ENCODE measurements around the gene CCNG2.
A peak's percentile ranks its signal among the peaks of the same experiment; 100 is the strongest.

CCNG2 gene

DNA sequence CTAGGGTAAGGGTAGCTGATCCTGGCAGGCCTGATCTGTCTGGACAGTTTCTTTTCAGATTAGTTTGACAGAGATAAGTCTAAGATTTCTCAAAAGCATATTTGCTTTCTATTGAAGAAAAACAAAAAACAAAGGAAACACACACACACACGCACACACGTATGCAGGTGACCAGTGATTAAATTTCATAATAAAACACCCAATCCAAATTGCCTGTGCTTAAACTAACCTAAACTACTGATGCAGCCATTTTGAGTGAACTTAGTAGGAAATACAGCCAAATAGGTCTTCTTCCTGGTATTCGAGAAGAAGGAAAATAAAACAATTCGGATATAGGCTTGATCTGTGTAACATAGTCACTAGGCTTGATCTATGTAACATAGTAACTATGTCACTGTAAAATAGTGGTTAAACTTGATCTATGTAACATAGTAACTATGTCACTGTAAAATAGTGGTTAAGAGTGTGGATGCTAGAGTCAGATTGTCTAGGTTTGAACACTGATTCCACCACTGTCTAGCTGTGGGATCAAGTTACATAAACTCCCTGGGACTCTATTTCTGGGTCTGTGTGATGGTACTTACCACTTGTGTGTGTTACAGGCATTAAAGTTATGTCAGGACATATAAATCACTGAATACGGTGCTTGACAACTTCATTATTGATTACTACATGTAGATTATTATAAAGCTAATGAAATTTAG is 9.8 kb upstream of the CCNG2 start:
- no peak for DNase-seq (ENCODE audit: low read depth)

DNA sequence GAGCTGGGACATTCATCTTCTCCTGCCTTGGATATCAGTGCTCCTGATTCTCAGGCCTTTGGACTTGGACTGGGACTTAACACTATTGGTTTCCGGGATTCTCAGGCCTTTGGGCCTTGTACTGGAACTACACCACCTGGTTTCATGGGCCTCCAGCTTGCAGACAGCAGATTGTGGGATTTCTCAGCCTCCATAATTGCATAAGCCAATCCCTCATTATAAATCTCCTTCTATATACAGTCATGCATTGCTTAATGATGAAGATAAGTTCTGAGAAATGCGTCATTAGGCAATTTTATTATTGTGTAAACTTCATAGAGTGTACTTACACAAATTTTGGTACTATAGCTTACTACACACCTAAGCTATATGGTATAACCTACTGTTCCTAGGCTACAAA is 8.9 kb upstream of the CCNG2 start:
- no peak for DNase-seq (ENCODE audit: low read depth)

DNA sequence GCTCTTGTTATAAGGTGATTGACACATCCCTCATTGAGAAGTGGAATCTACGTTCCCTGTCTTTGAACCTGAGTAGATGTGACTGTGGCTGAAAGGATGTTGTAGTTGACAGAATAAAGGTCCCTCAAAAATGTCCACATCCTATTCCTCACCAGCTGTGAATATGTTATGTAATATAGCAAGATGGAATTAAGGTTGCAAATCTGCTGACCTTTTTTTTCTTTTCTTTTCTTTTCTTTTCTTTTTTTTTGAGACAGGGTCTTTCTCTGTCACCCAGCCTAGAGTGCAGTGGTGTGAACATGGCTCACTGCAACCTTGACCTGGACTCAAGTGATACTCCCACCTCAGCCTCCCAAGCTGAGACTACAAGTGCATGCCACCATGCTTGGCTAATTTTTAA is 7.2 kb upstream of the CCNG2 start:
- no peak for DNase-seq (ENCODE audit: low read depth)

DNA sequence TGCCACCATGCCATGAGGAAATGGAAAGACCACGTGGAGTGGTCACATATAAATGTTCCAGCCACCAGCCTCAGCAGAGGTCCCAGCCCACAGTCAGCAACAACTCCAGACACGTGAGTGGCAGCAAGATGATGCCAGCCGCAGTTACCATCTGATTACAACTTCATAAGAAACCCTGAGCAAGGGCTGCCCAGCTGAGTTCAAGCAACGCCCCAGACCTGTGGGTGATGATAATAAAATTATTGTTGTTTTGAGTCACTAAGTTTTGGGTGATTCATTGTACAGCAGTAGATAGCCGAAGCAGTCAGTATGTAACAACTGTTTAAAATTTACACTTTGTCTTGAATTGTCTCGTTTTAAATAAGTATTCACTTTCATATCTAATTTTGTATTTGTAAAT is 5.8 kb upstream of the CCNG2 start:
- no peak for DNase-seq (ENCODE audit: low read depth)

DNA sequence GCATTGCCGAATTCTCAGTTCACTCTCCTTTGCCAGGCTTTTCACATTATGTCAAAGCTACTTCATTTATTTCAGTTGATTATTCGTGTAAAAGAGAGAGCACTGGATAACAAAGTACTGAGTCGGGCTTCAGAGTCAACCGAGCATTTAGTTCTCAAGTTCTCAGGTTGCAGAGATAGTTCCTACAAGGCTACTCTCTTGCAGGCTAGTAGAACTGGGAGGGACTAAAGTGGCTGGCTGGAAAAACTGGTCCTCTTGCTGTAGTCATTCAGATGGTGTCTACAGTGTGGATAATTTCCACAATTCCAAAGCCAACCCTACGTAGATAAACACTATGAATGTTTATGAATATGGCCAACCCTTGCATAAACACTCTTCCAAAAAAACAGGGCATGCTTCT is 4.6 kb upstream of the CCNG2 start:
- no peak for DNase-seq (ENCODE audit: low read depth)

DNA sequence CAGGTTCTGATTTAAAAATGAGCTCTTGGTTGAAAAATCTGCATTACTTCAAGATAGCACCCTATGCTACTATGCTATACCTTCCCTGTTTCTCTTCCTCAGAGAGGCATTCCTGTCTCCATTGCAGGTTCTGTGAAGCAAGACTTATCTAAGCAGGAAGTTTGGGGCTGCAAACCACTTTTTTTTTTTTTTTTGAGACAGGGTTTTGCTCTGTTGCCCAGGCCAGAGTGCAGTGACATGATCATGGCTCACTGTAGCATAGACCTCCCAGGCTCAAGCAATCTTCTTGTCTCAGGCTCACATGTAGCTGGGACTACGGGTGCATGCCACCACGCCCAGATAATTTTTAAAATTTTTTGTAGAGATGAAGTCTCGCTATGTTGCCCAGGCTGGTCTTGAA is 4.0 kb upstream of the CCNG2 start:
- DNase-seq (ENCODE audit: low read depth): no peak

DNA sequence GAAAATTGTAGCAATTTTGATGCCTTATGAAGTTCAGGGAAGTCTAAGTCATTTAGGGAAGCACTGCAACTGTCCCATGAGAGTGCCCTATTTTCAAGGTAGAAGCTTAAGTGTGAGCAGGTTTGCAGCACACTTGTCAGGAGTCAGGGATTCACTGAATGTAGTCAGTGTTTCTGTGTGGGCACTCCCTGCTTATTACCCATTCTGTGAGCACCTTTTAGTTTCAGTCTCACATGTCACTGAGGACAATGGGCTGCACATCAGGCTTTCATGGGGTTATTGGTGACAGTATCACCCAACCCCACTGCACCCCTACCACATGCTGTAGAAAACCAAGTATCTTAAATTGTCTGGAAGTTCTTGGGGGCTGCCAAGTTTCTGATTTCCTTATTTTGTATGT is 2.9 kb upstream of the CCNG2 start:
- DNase-seq (ENCODE audit: low read depth): no peak

DNA sequence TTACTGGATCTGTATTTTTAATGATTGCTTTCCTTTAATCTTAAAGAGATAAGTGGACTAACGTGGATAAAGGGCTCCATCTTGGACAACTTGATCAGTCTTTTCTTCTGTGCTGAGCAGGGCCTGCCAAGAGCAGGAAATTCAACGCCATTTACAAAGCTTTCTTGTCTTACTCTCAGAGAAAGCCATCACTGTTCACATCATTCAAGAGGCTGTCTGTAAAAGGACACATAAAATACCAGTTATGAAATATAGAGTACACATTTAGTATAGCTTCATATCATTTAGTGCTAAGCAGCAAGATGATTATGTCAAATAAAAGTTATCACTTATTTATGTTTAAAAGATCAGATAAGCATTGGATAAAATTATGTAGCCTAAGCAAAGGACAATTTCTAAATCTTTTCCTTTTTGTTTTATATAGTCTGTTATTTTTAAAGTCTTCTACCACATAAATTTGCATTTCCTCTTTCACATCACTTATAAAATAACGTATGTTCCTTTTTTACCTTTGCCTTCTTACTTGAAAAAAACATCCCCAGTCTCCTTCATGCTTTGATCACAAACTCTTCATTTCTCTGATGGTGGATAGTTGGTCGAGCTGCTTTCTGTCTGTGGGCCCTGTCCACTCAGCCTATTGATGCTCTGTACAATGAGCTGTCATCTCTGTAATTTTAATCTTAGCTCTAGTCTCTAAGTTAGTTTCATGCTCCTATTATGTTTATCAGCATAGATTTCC is 2.1 kb upstream of the CCNG2 start:
- DNase-seq (ENCODE audit: low read depth): no peak

DNA sequence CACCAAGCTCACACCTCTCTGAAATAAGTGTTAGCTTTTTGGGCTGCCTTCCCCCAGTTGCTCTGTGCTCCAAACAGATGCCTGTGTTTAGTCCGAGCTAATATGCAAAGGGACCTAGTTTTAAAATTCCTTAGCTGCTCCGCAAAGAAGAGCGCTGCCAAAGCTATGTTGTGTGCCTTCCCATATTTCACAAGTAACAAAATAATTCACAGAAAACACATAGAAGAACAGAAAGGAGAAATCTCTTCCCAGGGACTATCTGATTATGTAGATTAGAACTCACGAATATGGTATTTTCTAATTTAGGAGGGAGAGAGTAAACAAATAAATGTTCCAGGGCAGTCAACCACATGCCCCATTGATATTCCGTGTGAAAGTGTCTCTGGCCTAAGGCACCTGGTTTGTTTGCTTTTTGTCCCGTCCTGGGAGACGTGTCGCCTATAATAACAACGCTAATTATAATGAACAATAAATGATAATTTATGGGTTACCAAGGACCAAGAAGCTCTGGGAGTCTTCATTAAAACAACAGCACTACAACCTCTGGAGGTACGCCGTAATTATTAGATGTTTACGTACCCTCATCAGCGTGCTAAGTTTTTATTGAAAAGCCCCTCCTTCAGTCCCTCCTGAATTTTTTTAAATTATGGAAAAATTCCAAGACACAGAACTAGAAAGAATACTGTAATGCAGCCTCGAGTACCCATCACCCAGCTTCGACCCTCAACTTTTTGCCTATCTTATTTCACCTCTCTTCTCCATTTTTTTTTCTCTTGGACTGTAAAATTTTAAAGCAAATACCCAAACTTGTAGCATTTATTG is 1.2 kb upstream of the CCNG2 start:
- no peak for DNase-seq (ENCODE audit: low read depth)

DNA sequence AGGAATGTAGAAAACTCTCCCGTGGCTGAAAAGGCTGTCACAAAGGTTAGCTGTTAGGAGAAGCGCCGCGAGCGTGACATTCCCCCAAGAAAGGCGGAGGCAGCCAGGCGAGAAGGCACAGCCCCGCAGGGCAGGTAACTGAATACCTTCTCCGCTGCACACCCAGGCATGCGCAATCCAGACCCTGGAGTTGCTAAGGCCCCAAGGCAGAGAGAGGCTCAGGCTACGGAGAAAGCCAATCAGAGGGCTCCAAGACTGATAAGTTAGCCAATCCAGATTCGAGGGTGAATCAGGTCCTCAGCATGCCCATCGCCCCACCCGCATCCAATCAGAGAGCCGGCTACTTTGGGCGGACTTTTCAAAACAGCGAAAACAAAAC is 485 bp upstream of the CCNG2 start:
- DNase-seq (ENCODE audit: low read depth): peak; percentile 63

DNA sequence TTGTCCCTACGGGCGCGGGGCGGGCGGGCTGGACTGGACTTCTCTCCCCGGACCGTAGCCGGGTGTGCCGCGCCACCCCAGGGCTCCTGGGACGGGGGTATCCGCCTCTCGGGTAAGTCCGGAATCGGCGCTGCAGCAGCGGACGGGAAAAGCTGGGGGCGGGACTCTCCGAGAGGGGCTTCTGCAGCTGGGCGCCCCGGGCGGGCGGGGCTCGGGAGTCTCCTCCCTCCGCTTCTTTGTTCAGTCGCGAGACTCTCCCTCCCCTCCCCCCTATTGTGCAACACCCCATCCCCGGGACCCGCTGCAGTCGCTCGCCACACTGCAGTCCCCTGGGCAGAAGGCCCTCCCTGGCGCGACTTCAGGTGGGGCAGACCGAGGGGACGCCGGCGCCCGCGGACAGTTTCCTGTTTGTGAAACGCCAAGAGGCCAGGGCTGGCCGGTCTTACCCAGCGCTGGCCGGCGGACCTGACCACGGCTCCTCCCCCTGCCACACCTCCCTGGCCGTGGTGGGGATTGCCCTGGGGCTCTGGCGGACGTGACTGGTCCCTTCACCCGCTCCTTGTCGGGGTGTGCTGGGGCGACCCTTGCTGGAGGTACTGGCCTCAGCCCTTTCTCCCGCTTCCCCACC is 966 bp downstream of the CCNG2 start:
- peak; percentile 26 for DNase-seq (ENCODE audit: low read depth)

DNA sequence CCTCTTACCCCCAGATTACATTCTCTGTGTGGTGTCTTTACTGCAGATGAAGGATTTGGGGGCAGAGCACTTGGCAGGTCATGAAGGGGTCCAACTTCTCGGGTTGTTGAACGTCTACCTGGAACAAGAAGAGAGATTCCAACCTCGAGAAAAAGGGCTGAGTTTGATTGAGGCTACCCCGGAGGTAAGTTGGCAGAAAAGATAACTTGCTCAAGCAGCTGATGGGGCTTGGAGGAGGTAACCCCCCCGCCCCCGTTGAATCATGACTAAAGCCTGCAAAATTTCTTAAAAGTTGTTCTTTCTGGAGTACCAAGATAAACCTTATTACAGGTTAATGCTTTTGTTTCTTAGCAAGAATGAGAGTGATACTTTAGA is 1.5 kb downstream of the CCNG2 start:
- DNase-seq (ENCODE audit: low read depth): no peak

DNA sequence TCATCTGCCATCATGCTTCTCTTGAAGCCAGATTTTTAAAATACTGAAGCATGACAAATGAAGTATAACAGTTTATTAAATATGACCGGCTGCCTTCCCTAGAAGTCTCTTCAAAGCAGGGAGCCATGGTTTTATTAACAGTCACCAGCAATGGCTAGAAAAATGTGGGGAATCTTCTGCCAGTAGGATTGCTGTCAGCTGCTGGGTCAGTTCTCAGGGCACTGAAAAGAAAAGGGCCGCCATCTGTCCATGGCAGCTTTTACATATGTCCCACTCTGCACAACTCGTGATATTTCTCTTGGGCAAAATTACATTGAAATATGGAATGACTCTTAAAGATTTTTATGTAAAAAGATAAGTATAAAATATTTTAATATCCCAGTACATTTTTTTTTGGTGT is 2.8 kb downstream of the CCNG2 start:
- no peak for DNase-seq (ENCODE audit: low read depth)

DNA sequence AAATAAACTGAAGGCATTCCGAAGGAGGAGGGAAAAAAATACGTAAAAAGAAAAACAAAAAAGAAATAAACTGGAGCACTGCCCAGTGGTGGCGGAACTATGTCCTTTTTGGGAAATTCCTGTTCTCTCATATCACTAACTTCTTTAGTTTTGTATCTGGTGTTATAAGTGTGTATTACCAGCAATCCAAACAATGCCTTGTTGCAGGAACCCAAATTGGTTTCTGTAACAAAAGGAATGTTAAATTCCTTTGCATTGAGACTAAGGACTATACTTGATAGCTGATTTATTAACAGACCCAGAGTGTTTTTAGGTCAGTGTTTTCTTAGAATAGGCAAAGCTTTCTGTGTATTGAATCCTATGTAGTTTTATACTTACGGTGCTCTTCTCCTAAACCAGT is 6.6 kb downstream of the CCNG2 start:
- no peak for DNase-seq (ENCODE audit: low read depth)

DNA sequence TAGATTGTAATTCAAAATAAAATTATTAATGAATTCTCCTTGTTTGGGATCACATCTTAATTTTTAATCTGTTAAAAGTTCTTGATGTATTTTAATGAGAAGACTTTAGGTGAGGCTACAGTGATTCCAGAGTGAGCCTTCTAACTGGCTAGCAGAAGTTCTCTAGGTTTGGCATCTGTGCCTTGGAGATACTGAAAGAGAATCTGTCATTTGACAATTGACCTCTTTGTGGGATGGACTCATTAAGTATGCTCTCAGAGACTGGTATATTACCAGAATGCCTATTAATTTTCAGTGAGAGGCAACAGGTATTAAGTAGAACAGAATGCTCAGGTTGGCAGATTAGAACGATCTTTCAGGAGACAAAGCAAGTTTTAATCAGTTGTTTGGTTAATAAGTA is 10.2 kb downstream of the CCNG2 start:
- no peak for DNase-seq (ENCODE audit: low read depth)

DNA sequence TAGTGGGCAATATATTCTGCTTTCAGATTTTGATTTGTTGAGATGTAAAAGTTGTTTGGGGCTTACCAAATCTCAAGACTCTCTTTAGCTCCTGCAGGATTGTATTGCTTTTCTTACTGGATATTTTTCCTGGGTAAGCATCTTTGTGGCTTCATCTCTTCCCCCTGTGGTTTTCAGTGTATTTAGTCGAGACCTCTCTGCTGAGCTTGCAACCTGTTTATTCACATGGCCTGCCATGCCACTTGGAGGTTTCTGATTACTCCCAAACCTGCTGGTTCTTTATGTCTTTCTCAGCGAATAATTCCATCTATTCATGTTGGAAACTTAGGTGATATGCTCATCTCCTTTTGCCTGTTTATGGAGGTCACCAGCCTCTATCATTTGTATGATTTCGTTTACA is 10.9 kb downstream of the CCNG2 start:
- DNase-seq (ENCODE audit: low read depth): no peak

DNA sequence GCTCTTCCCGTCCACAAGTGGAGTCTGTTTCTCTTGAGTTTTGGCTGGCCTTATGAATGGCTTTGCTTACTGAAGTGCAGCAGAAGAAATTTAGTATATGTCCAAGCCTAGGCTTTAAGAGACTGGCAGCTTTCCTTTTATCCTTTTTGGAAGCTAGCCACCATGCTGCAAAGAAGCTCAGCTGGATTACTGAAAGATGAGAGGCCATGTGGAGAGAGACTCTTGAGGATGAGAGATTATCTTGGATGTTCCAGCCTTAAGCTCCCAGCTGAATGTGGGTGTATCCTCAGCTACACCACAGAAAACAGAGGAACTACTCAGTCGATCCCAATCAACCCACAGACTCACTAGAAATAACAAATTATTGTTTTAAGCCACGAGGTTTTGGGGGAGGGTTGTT is 12.5 kb downstream of the CCNG2 start:
- DNase-seq (ENCODE audit: low read depth): no peak

DNA sequence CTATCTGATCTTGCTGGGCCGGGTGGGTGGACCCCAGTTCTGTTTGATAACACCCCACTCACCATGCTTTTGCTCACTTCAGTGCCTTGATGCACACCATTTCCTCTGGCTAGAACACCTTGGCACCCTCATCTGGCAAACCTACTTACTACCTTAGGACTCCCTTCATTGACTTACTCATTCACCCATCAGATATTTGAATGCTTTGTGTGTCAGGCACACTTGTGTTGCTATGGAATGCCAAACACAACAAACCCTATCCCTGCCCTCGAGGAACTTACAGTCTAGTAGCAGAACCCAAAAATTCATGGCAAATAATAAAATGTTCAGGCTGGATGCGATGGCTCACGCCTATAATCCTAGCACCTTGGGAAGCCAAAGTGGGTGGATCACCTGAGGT is 13.9 kb downstream of the CCNG2 start:
- DNase-seq (ENCODE audit: low read depth): no peak

DNA sequence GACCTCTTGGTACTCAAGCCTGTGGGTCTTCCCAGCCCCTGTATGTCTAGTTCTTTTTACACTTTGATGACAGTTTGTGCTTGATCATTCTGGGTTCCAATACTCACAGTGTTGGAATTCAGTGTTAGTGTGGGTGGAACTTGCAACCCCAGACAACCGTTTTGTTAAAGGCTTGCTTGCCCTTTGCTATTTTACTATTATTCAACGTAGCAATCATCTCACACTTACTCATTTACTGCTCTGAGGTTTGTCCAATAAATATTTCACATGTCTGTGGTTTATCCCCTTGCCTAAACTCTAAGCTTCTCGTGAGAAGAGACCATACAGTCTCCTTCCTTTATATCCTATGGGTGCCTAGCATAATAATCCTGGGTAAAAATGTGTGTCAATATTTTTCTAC is 15.3 kb downstream of the CCNG2 start:
- DNase-seq (ENCODE audit: low read depth): no peak

DNA sequence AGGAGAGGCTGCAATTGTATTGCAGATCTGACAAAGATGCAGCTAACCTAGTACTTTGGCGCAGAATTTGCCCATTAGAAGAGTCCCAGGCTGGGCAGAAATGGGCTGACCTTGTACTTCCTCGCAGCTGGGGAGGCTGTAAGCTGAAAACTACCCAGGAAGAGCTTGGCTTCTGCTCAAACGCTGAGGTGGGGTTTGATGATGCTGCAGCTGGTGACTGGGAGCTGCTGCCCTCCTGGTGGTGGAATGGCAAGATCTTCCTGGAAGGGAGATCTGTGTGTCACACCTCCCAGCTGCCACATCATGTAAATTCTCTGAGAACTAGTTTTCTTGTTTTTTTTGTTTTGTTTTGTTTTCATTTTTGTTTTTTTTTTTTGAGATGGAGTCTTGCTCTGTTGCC is 17.4 kb downstream of the CCNG2 start:
- DNase-seq (ENCODE audit: low read depth): no peak

DNA sequence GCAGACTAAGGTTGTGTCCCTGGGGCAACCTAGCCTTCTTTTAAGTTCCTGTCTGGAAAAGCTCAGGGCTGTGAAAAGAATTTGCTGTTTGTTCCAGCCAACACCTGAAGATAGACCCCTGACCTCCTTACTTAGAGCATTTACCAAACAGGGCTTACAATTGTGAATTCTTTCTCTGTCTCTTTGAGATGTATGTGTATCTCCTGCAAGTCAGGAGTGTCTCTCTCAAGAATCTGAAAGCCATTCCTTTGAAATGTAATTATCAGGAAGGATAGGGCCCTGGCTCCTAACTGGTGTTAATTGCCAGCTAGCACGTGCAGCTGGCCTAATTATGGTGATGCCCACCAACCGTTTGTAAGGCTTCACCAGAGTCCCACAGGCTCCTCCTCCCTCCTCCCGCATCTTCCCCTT is 18.2 kb downstream of the CCNG2 start:
- no peak for DNase-seq (ENCODE audit: low read depth)

DNA sequence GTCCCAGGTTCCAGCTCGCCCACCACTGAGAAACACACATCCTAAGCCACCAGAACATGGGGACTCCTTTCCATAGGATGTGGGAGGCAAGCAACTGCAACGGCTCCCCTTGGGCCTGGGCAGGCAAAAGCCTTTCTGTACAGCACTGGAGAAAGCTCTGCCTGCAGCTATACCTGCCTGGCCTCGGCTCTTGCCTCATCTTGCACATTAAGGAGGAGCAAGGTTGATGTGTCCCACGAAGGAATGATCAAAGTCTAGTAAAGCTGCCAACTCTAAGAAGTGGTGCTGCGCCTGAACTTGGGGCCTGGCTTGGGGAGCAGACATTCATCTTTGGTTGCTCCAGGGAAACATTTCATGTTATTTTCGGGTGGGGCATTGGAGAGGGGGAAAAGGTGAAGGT is 19.6 kb downstream of the CCNG2 start:
- DNase-seq (ENCODE audit: low read depth): no peak

DNA sequence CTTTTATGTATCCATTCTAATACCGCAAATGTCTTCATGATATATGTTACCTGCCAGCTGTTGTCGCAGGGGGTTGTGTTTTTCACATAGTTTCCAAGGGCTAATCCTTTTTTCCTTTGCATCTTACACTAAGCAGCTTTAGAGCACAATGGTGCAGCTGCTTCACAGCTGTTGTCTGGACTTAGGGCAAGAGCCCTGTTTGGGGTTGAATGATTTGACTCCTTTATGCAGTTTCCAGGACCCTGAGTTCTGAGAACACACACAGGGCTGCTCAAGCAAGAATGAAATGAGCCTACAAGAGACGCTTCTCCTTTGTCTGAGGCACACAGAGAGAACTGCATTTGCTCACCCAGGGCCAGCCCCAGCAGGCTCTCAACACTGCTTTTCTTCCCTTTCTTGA is 20.2 kb downstream of the CCNG2 start:
- DNase-seq (ENCODE audit: low read depth): no peak
